Neuron (in vitro differentiated cells): ENCODE measurements around the gene NT5C3B.
"Not testable (repeated sequence)": the region's sequence is repeated elsewhere in the genome, so short reads cannot be mapped to it uniquely, and the experiment has no call there.

ENCODE experiments used
- H2AFZ ChIP-seq: one replicate; pipeline ENCODE4 v1.6.1; 2013; ENCODE audit warnings: low read depth, mild to moderate bottlenecking, inconsistent platforms, low read length, moderate library complexity
- H3K27me3 ChIP-seq: one replicate; pipeline ENCODE4 v1.6.1; 2013; ENCODE audit warnings: low read length; ENCODE audit not compliant: insufficient read depth
- H3K36me3 ChIP-seq: one replicate; pipeline ENCODE4 v1.6.1; 2013; ENCODE audit warnings: low read length; ENCODE audit not compliant: insufficient read depth
- H3K4me1 ChIP-seq: one replicate; pipeline ENCODE4 v1.6.1; 2013; ENCODE audit warnings: low read length; ENCODE audit not compliant: insufficient read depth
- H3K4me3 ChIP-seq: 2 replicates; pipeline ENCODE4 v1.5.1; 2013; ENCODE audit warnings: mild to moderate bottlenecking, low read length, moderate library complexity
- H3K9me3 ChIP-seq: one replicate; pipeline ENCODE4 v1.6.1; 2013; ENCODE audit warnings: low read length

Gene NT5C3B

GRCh38 chr17:41829961-41830360, 6.1 kb downstream of the NT5C3B start:
- H3K9me3 ChIP-seq, H3K4me3 ChIP-seq, H3K27me3 ChIP-seq, H2AFZ ChIP-seq, H3K4me1 ChIP-seq: not testable (repeated sequence)
- H3K36me3 ChIP-seq = peaks cover 69% of the 10 kb centered on the region

- Histone ChIP-seq H2AFZ (no peak overlapping the region), H3K36me3 (peaks cover 50% of the 10 kb centered on the region), H3K4me1 (peaks cover 8% of the 10 kb centered on the region), H3K4me3 (no peak overlapping the region), H3K27me3 (no peaks in the 10 kb centered on the region), H3K9me3 (no peaks in the 10 kb centered on the region)
These were observed 10.7 kb downstream of the NT5C3B start for GRCh38 chr17:41825175-41825845.

GRCh38 chr17:41824086-41824485, 11.9 kb downstream of the NT5C3B start:
- peaks cover 52% of the 10 kb centered on the region for H3K36me3 ChIP-seq
- no peaks in the 10 kb centered on the region for H3K9me3 ChIP-seq
- H3K27me3 ChIP-seq = no peaks in the 10 kb centered on the region
- H3K4me1 ChIP-seq = peaks cover 8% of the 10 kb centered on the region
- no peak overlapping the region for H2AFZ ChIP-seq
- H3K4me3 ChIP-seq = no peak overlapping the region

- Histone ChIP-seq H3K9me3 (no peaks in the 10 kb centered on the region), H3K4me3 (no peak overlapping the region), H2AFZ (no peak overlapping the region), H3K4me1 (peaks cover 8% of the 10 kb centered on the region), H3K27me3 (no peaks in the 10 kb centered on the region), H3K36me3 (peaks cover 47% of the 10 kb centered on the region)
These were observed 12.5 kb downstream of the NT5C3B start for GRCh38 chr17:41823580-41823979.

- H3K27me3 ChIP-seq = no peaks in the 10 kb centered on the region
- H2AFZ ChIP-seq = no peak overlapping the region
- peaks cover 8% of the 10 kb centered on the region for H3K4me1 ChIP-seq
- peaks cover 48% of the 10 kb centered on the region for H3K36me3 ChIP-seq
- no peaks in the 10 kb centered on the region for H3K9me3 ChIP-seq
- H3K4me3 ChIP-seq = no peak overlapping the region
These were observed 12.9 kb downstream of the NT5C3B start for GRCh38 chr17:41823141-41823524.

GRCh38 chr17:41822216-41823140, 13.6 kb downstream of the NT5C3B start:
- Histone ChIP-seq H2AFZ (no peak overlapping the region), H3K27me3 (no peaks in the 10 kb centered on the region), H3K9me3 (no peaks in the 10 kb centered on the region), H3K4me3 (no peak overlapping the region), H3K36me3 (peaks cover 45% of the 10 kb centered on the region), H3K4me1 (peaks cover 8% of the 10 kb centered on the region)

GRCh38 chr17:41821776-41822175, 14.3 kb downstream of the NT5C3B start:
- no peak overlapping the region for H3K4me3 ChIP-seq
- no peak overlapping the region for H2AFZ ChIP-seq
- no peaks in the 10 kb centered on the region for H3K27me3 ChIP-seq
- no peaks in the 10 kb centered on the region for H3K9me3 ChIP-seq
- peaks cover 8% of the 10 kb centered on the region for H3K4me1 ChIP-seq
- H3K36me3 ChIP-seq = peaks cover 46% of the 10 kb centered on the region

GRCh38 chr17:41818024-41818423, 18.0 kb downstream of the NT5C3B start:
- no peaks in the 10 kb centered on the region for H3K9me3 ChIP-seq
- H3K36me3 ChIP-seq = peaks cover 30% of the 10 kb centered on the region
- H2AFZ ChIP-seq = no peak overlapping the region
- peaks cover 18% of the 10 kb centered on the region for H3K4me1 ChIP-seq
- H3K4me3 ChIP-seq = no peak overlapping the region
- no peaks in the 10 kb centered on the region for H3K27me3 ChIP-seq

- Histone ChIP-seq H3K9me3 (no peaks in the 10 kb centered on the region), H3K4me3 (no peak overlapping the region), H3K27me3 (no peaks in the 10 kb centered on the region), H3K4me1 (peaks cover 14% of the 10 kb centered on the region), H2AFZ (no peak overlapping the region), H3K36me3 (peaks cover 30% of the 10 kb centered on the region)
These were observed 19.3 kb downstream of the NT5C3B start for GRCh38 chr17:41816637-41817320.

GRCh38 chr17:41814195-41814594, 21.8 kb downstream of the NT5C3B start:
- Histone ChIP-seq H3K4me3 (peak overlapping the region; percentile 65), H3K36me3 (peaks cover 23% of the 10 kb centered on the region), H2AFZ (no peak overlapping the region), H3K4me1 (peaks cover 25% of the 10 kb centered on the region), H3K27me3 (no peaks in the 10 kb centered on the region), H3K9me3 (no peaks in the 10 kb centered on the region)

GRCh38 chr17:41813699-41814124, 22.3 kb downstream of the NT5C3B start:
- Histone ChIP-seq H3K4me1 (peaks cover 25% of the 10 kb centered on the region), H3K27me3 (no peaks in the 10 kb centered on the region), H3K4me3 (peak overlapping the region; percentile 65), H3K9me3 (no peaks in the 10 kb centered on the region), H3K36me3 (peaks cover 22% of the 10 kb centered on the region), H2AFZ (peak overlapping the region; percentile 82)

GRCh38 chr17:41813152-41813680, 22.8 kb downstream of the NT5C3B start:
- Histone ChIP-seq H2AFZ (peak overlapping the region; percentile 82), H3K4me3 (peak overlapping the region; percentile 65), H3K9me3 (no peaks in the 10 kb centered on the region), H3K27me3 (no peaks in the 10 kb centered on the region), H3K36me3 (peaks cover 20% of the 10 kb centered on the region), H3K4me1 (peaks cover 25% of the 10 kb centered on the region)
